ENCODE data around the gene ARSG.
"Not testable (repeated sequence)": the region's sequence is repeated elsewhere in the genome, so short reads cannot be mapped to it uniquely, and the experiment has no call there.

The ARSG gene

DNA sequence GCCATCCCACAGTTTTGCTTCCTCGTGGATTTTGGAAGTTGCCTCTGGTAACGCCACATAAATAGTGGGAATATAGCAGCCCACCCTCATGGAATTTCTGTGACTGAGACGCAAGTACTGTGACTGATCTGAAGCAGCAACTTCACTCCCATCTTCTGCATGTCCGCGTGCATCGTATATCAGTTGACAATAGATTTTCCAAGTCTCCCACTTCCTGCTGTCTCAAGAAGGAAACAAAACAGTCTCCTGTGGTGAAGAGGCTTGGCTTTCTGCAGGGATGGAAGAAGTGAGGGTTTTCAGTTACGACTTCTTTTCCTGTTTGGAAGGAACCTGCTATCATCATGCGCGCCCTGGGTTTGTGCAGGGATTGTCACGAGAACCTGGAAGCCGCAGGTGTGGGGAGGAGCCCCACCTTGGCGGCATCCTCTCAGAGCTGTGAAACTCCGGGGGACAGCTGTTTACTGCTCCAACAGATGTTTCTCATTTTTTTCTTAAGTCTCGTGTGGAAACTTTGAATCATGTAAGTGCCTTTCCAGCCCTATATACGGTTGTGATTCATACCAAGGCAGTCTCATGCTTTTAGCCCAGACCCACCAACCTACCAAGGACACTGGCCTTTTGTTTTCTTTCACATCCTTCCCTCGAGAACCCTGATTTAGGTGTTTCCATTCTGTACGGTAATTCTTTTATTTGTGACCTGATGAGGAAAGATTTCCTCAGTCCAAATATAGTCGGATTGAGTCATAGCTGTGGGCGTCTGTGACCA is 108.5 kb downstream of the ARSG start:
- no peak for DNase-seq

- no peak for DNase-seq
Measured at GRCh38 chr17:68400404-68400735, 109.1 kb downstream of the ARSG start.

- DNase-seq = no peak
Measured at GRCh38 chr17:68401288-68401687, 110.0 kb downstream of the ARSG start.

GRCh38 chr17:68403122-68403521 is 111.8 kb downstream of the ARSG start:
- DNase-seq = no peak

DNA sequence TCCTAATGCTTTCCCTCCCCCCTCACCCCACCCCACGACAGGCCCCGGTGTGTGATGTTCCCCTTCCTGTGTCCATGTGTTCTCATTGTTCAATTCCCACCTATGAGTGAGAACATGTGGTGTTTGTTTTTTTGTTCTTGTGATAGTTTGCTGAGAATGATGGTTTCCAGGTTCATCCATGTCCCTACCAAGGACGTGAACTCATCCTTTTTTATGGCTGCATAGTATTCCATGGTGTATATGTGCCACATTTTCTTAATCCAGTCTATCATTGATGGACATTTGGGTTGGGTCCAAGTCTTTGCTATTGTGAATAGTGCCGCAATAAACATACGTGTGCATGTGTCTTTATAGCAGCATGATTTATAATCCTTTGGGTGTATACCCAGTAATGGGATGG is 112.5 kb downstream of the ARSG start:
- DNase-seq = not testable (repeated sequence)

DNA sequence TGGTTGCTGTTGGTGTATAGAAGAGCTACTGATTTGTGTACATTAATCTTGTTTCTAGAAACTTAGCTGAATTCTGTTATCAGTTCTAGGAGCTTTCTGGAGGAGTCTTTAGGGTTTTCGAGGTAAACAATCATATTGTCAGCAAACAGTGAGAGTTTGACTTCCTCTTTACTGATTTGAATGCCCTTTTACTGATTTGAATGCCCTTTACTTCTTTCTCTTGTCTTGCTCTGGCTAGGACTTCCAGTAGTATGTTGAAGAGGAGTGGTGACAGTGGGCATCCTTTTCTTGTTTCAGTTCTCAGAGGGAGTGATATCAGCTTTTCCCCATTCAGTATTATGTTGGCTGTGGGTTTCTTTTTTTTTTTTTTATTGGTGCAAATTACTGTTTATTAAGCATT is 116.4 kb downstream of the ARSG start:
- DNase-seq = not testable (repeated sequence)

- DNase-seq = peak; percentile 64
Measured at GRCh38 chr17:68413597-68414560, 122.6 kb downstream of the ARSG start.

GRCh38 chr17:68414901-68415300 is 123.6 kb downstream of the ARSG start:
- DNase-seq = not testable (repeated sequence)

- no peak for DNase-seq
Measured at GRCh38 chr17:68417317-68417716, 126.0 kb downstream of the ARSG start.

GRCh38 chr17:68418876-68419275 is 127.6 kb downstream of the ARSG start:
- DNase-seq = no peak

DNA sequence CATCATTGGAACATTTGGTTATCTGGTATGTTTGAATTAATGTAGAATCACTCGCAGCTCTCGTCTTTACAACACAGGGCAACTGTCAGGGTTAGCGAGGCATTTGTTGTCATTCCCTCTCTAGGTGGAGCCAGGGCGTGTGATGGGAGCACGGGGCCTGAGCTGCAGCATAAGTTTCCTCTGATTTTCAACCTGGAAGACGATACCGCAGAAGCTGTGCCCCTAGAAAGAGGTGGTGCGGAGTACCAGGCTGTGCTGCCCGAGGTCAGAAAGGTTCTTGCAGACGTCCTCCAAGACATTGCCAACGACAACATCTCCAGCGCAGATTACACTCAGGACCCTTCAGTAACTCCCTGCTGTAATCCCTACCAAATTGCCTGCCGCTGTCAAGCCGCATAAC is 128.8 kb downstream of the ARSG start:
- DNase-seq = no peak

DNA sequence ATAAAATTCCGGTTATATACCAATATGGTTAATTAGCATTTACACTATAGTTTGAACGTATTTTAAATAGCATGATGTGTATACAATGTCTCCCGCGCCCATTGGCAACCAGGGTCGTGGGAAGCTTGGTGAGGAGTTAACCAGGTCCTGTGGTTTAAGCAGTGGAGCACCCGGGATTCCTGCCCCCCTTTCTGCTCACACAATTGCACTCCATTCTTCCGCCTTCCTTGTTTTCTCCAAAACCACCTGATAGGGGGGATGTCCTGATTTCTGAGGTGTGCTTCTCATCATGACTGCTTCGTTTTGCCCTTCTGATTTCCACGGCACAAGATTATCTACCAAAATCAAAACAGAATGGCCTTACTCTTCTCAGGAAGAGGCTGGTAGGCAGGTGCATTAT is 130.2 kb downstream of the ARSG start:
- DNase-seq = no peak

DNA sequence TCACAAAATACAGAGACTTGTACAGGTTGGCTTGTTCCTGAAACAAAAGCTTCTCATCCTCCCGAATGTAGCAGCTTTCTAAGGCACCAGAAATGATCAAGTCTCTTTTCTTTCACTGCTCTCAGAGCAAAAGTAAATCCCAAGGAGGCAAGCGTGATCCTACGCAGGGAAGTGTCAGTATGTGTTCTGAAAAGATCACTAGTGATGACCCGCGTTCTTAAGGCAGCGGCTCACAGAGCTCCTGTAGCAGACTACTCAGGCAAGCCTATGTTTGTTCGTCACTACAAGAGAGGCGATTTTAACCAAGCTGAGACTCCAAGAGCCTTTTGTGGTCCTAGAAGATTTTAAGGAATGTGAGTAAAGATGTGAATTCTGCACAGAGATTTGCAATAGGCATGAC is 131.5 kb downstream of the ARSG start:
- no peak for DNase-seq

- no peak for DNase-seq
Measured at GRCh38 chr17:68423251-68423650, 132.0 kb downstream of the ARSG start.

- no peak for DNase-seq
Measured at GRCh38 chr17:68424203-68424602, 132.9 kb downstream of the ARSG start.

DNA sequence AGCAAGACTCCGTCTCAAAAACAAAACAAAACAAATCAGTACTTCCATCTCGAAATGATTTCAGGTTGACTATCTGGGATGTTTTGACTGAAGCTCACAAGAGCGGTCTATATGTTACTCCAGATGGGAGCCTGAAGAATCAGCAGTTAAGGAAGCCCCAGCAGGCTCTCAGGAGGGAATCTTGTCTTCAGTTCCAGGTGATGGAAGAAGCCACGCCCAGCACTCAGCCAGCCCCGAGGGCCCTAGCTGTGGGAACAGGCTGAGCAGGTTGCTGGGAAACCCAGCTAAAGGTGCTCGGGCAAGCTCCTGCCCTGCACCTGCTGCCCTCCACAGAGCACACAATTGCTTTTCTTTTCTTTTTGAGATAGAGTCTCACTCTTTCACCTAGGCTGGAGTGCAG is 133.6 kb downstream of the ARSG start:
- peak; percentile 90 for DNase-seq

DNA sequence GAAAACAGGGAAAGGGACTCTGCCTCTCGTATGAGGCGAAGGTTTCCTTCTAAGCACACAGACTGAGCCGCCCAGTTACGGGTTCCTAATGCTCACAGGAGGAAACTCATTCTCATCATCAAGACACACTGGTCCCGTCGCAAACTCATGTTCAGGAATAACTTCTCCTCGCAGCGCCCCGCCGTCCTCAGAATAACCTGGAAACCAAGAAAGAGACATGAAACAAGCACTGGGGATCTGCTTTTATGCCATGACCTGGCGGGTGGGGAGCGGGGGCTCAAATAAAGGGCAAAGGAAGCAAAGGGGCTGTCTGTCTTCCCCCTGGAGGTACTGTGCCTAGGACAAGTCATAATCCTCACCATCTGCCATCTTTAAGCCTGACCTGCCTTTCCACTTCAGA is 134.7 kb downstream of the ARSG start:
- DNase-seq = no peak

DNA sequence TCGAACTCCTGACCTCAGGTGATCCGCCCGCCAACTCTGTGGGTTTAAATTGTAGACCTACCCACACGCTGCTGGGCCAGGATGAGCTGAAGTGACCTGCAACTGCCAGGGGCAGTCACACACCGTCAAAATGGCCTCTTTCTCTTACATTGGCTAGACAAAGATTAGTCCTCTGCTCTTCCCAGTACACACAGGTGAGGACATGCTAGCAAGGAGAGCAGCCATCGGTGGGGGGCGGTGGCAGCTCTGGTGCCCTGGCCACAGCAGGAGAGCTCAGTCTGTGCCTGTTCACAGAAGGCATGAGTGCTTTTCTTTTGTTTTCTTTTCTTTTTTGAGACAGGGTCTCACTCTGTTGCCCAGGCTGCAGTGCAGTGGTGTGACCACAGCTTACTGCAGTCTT is 136.3 kb downstream of the ARSG start:
- DNase-seq = no peak

GRCh38 chr17:68428498-68429172 is 137.3 kb downstream of the ARSG start:
- DNase-seq = peak; percentile 64

DNA sequence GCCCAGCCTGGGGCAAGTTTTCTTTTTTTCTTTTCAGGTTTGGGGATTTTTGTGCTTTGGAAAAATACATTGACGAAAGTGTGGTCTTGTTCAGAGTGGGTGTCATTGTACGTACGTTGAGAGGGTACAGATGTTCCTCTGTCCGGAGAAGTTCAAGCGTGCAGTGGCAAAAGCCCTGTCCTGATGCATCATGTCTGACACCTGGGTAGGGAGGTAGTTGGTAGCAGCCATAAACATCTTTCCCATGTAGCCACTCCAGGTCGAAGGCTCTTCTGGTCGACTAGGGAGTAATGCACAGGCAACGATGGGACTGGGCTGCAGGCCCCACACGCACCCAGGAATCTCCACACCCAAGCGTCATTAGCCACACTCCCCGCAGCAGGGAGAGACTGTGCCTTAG is 138.6 kb downstream of the ARSG start:
- no peak for DNase-seq

GRCh38 chr17:68431045-68431608 is 139.8 kb downstream of the ARSG start:
- no peak for DNase-seq

DNA sequence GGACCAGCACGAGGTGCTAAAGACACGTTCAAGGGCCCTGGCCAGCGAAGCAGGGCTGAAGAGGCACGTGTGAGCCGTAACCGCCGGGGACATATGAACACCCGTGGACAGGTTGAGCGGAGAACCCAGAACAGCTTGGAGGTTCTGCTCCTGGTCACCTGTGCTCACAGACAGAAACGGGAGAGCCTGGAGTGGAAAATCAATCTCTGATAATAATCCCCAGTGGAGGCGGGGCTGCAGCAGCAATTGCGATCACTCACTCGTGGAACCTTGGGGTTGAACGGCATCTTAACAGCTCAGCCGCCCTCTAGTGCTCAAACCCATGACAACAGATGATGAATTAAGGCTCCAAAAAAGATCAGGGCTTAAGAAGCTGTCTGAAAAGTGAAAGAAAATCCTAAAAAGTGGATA is 140.4 kb downstream of the ARSG start:
- DNase-seq = peak; percentile 25

Measured in NCI-H2171 treated with DMSO at 0.1 percent for 48 hours (cell line).